HG03558 (cell line): ENCODE results near the gene ZNF618.

Experiments used
- ATAC-seq: cut with Tn5 transposase; IDR thresholded peaks from one replicate; pipeline ENCODE4 v1.9.1; 2021; ENCODE audit warnings: moderate number of reproducible peaks; ENCODE audit not compliant: unreplicated experiment; ENCODE audit errors: extremely low read depth

The ZNF618 gene, protein sequence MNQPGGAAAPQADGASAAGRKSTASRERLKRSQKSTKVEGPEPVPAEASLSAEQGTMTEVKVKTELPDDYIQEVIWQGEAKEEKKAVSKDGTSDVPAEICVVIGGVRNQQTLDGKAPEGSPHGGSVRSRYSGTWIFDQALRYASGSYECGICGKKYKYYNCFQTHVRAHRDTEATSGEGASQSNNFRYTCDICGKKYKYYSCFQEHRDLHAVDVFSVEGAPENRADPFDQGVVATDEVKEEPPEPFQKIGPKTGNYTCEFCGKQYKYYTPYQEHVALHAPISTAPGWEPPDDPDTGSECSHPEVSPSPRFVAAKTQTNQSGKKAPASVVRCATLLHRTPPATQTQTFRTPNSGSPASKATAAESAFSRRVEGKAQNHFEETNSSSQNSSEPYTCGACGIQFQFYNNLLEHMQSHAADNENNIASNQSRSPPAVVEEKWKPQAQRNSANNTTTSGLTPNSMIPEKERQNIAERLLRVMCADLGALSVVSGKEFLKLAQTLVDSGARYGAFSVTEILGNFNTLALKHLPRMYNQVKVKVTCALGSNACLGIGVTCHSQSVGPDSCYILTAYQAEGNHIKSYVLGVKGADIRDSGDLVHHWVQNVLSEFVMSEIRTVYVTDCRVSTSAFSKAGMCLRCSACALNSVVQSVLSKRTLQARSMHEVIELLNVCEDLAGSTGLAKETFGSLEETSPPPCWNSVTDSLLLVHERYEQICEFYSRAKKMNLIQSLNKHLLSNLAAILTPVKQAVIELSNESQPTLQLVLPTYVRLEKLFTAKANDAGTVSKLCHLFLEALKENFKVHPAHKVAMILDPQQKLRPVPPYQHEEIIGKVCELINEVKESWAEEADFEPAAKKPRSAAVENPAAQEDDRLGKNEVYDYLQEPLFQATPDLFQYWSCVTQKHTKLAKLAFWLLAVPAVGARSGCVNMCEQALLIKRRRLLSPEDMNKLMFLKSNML

DNA sequence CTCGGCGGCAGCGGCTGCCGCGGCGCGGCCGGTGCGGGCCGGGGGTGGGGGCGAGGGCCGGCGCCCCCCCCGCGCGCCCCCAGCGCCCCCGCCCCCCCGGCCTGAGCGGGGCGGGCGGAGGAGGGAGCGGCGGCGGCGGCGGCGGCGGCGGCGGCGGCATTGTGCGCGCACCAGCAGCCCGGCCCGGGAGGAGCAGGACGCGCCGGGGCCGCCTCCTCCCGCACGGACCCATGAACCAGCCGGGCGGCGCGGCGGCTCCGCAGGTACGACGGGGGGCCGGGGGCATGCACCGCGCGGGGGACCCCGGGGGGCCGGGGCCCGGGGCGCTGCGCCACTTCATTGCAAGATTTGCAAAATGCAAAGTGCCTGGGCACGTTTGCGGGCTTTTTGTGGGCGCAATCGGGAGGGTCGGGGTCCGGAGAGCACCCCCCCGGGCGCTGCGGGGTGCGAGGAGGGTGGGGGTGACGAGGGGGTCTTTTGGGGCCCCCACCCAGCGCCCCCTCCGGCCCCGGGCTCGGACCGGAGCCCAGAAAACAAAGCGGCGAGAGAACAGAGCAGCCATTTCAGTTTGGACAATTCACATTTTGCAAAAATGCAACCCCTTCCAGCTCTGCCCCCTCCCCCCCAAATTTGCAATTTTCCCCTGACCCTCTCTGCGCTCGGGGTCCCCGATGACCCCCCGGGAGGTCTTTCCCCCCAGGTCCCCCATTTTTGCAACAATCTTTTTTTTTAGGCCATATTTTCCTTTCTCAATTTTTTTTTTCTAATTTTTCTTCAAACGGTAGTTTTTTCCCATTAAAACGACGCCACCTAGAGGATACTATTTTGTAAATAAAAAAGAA, at the start of gene ZNF618:
Gene ZNF618, plus strand, starts transcription at position 159 of the 842 bp plus-strand sequence. Its CDS starts 72 bp downstream, at position 231.
- no peak for ATAC-seq

DNA sequence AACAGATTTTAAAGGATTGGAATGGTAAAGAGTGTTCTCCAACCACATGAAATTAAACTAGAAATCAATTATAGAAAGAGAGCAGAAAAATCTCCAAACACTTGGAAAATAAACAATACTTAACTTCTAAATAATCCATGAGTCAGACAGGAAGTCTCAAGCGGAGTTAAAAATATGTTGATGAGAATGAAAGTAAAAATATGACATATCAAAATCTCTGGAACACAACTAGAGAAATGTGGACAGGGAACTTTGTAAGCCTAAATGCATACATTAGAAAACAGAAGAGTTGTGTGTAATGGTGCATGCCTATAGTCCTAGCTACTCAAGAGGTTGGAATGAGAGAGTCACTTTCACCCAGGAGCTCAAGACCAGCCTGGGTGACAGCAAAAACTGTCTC, 47.9 kb upstream of the ZNF618 start:
- ATAC-seq, result no peak

DNA sequence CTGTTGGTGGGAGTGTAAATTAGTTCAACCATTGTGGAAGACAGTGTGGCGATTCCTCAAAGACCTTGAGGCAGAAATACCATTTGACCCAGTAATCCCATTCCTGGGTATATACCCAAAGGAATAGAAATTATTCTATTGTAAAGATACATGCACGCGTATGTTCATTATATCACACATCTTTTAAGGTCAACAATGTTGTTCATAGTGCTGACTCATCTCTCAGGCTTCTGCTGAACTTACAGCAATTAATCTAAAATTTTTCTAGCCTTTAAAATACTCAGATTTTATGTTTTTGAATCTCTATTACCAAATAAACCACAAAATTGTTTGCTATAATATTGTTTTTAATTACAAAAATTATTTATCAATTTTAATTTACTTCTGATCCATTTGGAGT, 38.8 kb upstream of the ZNF618 start:
- no peak for ATAC-seq

DNA sequence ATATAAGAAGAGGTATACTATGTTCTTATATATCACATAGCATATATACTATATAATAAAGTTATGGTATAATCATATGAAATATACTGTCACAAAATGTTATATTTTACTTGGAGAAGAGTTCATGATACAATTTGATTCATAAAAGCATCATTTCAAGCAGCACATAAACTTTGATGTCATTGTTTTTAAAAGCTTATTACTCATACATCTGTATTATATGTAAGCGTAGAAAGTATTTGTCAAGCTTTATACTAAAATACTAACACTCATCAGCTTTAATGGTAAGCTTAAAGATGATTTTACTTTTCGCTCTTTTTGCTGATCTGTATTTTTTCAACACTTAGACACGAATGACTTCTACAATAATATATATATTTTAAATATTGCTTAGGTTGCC, 34.0 kb upstream of the ZNF618 start:
- no peak for ATAC-seq

DNA sequence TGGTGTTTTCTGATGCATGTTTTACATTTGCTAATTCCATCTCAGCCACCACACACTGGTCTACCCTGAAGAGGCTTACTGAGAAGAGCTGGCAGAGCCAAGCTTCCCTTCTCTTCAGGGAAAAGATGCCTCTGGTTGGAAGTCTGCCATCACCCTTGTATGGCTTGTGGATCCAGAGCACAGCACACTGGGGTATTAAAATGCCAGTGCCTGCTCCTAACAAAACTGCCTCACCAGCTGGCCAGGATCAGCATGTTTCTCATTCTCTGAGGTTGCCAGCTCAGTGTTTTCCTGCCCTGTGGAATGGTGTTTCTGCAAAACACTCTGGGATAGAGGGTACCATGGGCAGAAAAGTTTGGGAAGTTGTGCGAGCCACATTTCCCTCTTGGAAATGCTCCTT, 31.6 kb upstream of the ZNF618 start:
- ATAC-seq, result no peak

DNA sequence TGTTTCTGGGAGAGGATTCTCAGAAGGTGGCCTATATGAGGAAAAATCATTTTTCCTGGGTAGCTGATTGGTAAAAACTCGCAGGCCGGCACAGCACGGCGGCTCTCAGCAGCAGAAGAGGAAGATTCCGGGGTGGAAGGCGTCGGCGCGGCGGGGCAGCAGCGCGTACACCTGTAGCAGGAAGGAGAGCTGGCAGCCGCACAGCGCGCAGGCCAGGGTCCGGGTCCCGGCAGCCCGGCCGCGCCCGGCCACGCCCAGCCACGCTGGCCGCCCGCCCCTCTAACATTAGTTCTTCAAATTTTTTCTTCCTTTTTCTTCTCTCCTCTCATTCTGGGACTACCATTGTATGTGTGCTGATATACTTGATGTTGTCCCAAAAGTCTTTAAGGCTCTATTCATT, 24.8 kb upstream of the ZNF618 start:
- ATAC-seq, result no peak

DNA sequence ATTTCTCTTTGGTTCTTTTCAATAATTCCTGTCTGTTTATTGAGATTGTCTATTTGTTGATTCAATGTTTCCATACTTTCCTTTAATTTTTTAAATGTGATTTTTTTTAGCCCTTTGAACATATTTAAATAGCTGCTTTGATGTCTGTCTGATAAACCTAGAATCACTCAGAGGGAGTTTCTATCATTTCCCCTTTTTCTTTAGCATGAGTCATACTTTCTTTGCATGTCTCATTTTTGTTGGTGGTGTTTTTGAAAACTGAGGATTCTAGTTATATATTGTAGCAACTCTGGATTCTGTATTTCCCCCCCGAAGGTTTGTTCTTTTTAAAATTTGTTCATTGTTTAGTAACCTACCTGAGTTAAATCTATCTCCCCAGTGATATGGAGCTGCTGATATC, 24.2 kb upstream of the ZNF618 start:
- ATAC-seq, result no peak

DNA sequence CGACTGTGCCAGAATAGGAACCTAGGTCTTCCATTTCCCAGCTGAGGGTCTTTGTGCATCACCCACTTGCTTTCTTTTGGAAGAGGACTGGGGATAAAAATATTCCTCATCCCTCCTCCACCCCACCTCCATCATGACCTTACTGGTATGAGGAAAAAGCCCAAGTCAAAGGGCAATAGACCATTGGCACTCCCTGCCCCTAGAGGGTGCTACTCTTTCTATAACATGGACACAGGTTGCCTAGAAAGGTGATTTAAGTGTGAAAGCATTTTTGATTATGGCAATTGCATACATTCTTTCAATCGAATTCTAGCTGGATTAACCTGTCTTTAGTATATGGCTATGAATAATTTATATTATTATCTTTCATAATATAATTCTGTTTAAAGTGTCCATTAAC, 22.8 kb upstream of the ZNF618 start:
- no peak for ATAC-seq

DNA sequence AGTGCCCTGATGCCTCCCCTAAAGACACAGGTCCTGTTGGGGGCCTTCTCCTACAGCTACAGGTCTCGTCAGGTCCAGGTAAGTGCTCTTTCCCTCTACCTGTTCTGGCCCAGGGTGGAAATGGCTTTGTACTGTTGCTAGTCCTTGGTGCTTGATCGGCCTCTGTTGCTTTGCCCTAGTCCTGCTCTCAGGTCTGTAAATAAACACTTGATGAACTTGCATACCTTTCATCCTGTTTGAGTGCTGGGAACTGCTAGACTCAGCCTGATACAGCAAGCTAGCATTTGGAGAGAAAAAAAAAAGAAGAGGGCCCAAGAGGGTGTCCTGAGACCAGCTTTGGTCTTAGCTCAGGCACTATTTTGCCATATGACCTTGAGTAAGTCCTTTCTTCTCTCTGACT, 21.8 kb upstream of the ZNF618 start:
- no peak for ATAC-seq

DNA sequence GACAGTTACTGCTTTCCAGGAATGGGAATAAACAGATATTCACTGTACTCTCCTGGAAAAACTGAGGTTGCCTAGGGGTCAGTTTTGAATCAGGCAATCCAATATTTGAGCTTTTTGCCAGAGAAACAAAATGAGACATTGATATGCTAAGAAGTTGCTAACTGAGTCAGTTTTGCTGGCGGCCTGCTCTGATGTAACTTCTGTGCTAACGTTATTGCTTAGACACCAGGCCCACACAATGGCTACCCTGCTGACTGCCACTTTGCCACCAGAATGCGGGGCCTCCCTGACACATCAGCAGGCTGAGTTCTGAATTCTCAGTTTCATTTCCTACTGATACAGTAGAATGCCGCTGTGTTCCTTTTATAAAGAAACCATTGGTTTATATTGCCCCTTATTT, 18.2 kb upstream of the ZNF618 start:
- ATAC-seq, result no peak

DNA sequence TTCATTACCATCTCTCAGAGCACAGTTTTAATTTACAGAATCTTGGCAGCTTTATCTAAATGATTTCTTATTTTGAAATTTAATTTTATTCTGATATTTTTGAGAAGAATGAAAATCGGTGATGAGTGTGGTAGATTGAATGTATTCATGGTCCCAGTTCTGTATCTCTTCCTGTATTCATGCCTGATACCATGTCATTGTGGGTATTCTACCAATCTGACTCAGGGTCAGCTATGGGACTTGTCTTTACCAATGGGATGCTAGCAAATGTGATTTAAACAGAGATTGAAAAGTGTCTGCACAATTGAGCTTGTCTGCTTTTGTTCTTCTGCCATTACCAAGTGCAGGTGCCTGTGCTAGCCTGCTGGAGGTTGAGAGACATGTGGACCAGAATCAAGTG, 17.8 kb upstream of the ZNF618 start:
- no peak for ATAC-seq

DNA sequence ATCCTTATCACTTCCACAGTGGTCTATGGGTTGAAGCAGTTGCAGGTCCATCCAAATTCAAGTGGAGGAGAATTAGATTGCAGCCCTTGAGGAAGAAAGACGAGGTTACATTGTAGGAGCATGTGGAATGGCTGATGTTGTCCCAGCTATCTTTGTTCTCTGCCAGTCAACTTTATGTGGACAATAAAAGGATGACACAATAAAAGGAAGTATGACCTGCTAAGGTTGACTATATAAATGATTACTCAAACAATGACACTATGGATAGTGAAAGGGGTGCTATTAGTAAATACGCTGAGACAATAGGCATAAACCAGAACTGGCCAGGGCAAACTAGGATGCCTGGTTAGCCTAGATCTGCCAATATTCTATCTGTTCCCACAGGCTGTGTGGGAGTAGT, 12.8 kb upstream of the ZNF618 start:
- no peak for ATAC-seq

DNA sequence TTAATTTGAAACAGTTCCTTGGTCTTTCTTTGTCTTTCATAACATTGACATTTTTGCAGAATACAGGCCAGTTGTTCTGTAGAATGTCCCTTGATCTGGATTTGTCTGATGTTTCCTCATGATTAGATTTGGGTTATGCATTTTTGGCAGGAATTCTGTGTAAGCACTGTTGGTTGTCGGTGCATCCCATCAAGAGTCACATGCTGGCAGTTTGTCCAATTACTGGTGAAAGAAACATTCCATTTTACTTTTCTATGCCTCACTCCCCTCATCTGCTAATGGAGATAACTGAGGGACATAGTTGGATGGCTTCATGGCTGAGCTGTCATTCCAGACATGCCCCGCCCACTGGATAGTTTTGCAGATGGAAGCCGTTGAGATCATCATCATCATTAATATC, 7.6 kb upstream of the ZNF618 start:
- no peak for ATAC-seq

DNA sequence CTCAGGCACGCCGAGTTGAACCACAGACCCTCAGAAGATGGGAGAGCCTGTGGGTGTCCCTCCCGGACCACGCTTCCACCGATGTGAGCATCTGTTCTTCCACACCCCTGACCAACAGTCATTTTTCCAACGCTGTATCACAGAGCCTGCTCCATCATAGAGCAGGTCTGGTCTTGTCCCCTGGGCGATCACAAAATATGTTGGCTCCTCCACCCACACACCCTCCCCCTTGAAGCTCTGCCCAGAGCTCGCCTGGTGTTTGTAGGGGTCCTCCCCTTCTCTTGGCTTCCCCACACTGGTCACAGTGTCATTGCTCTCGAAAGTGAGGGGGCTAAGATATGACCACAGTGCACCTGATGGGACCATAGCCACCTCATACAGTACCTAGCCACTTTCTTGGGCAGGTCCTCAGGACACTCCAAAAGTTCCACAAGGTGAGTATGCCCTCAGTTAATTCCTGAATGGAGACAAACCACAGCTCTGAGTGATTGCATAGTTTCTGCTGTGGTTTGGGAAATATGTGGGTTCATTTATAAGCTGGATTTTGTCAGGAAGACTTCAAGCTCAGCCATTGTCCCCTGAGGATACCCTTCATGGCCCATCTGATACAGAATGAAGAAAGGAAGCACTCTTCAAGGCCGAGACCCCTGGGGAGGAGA, 3.5 kb upstream of the ZNF618 start:
- no peak for ATAC-seq

DNA sequence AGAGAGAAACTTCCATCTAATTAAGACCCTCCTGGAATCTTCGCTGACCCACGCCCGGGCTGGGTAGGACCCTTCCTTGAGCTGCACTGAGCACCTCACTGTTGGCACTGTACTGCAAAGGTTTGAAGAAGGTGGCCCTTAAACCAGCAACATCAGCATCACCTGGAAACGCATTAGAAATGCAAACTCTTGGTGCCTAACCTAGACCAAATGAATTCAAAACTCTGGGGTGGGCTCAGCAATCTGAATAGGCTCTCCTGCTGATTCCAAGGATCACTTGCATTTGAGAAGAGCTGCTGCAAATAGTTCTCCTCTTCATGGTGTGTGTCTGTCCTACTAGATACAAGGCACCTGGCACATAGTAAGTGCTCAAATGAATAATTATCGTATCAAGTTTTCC, 2.7 kb upstream of the ZNF618 start:
- no peak for ATAC-seq

DNA sequence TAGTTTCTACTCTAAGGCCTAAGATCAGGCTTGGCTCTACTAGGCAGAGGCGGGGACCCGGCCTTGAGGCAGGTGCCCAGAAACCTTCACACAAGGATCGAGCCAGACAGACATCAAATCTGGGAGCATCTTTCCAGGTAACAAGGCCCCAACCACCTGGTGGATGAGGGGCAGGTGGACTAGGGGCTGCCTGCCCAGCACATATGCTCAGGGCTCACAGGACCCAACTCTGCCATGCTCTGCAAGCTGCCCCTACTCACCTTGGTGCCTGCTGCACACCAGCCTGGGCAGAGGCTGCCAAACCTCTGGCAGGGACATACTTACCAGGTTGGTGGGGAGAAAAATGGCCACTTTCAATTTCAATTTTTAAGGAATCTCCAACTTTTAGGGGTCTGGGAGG, 2.2 kb upstream of the ZNF618 start:
- ATAC-seq, result no peak

DNA sequence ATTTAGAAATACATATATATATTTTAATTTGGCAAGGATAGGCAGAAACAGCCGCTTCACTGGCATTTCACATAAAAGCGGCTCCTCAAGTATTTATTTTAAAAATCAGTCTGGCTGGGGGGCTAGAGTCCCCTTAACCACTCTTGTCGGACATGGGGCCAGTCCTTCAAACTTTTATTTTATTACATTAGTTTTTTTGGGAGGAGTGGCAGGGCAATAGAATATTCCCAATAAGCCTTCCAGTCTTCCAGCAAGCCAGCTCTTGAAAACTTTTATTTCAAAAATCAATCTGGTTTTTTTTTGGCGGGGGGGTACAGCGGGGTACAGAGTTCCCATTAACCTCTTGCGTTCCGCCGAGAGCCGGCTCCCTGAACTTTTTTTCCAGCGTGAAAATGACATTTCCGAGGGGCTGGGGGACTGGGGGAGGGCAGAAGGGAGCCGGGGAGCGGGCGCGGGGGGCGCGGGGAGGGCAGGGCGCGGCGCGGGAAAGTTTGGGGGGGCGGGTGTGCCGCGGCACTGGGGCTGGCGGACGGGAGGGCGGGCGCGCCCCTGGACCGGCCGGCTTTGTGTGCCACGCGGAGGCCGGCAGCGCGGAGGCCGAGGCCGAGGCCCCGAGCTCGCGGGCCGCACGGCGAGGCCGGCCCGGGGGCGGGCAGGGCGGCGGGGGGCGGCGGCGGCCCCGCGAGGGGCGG, 504 bp upstream of the ZNF618 start:
- no peak for ATAC-seq

DNA sequence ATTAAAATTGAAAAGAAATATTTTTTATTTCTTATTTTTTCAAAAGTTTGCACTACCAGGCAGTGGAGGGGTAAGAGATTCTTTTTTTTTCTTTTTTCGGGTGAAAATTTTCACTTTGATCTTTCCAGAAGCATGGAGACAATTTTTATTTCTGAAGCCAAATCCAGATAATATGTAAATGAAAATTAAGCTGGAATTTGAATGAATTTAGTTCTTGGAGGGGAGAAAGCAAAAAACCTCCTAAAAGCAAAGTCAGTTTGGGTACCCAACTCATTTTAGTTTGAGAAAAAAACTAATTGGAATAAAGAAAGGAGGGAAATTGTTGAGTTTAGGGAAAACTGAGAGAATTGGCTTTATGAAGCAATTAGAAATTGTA, 872 bp downstream of the ZNF618 start:
- no peak for ATAC-seq

DNA sequence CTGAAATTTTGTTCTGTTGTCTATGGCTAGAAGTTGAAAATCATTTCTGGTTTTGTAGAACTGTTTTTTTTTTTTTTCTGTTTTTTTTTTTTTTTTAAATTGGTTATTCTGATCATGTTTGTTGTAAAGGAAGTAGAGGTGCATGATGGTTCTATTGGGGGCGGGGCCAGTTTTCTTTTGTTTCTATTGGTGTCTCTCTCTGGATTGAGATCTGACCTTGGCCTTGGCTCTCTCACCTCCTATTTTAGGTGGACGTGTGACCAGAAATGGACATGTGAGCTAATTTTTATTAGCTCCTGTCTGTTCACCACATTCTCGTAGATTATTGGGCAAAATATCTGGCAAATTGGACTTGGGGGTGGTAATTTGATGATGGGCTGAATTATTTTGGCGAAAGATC, 3.2 kb downstream of the ZNF618 start:
- no peak for ATAC-seq

DNA sequence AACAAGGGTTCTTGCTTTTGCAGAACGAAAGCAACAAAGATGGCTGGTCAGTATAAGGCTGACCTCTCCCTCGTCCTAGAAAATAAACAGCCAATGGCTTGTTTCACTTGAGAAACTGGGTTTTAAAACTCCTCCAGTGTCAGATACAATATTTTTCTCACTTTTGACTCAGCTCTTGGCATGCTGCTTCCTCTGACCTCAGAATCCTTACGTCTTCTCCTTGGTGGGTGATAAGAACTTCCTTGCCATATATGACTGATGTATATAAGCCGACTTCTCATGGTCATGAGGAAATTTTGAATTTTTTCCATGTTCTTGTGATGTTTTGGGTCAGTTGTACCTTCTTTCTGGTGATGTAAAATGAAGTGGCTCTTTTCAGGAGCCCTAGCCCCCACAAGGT, 3.8 kb downstream of the ZNF618 start:
- no peak for ATAC-seq
